H9 (cell line): Measurements from ENCODE around the gene PPARA. TPM values are rescaled to one million over a fixed set of nuclear protein-coding genes. Genes with fewer than 3 reads are reported as not detected.
A peak's percentile ranks its signal among the peaks of the same experiment; 100 is the strongest.

Experiments used
- DNase-seq: peaks from one replicate; pipeline ENCODE4 v3.0.0-alpha.2; 2017
- H2AFZ ChIP-seq: one replicate; pipeline ENCODE4 v1.6.1; 2013; ENCODE audit warnings: mild to moderate bottlenecking, low read length, control low read depth, moderate library complexity
- H2AK5ac ChIP-seq: 2 replicates; pipeline ENCODE4 v1.6.1; 2013; ENCODE audit warnings: low read length, control low read depth, mixed read lengths; ENCODE audit not compliant: insufficient read length
- H2BK120ac ChIP-seq: one replicate; pipeline ENCODE4 v1.6.1; 2013; ENCODE audit warnings: low read depth, mild to moderate bottlenecking, low read length, control low read depth, inconsistent platforms; ENCODE audit not compliant: poor library complexity, severe bottlenecking
- H2BK12ac ChIP-seq: 2 replicates; pipeline ENCODE4 v1.6.1; 2013; ENCODE audit warnings: low read length, control low read depth, mixed read lengths, low read depth; ENCODE audit not compliant: insufficient read length
- H2BK15ac ChIP-seq: 2 replicates; pipeline ENCODE4 v1.6.1; 2013; ENCODE audit warnings: low read depth, low read length, control low read depth
- H2BK20ac ChIP-seq: one replicate; pipeline ENCODE4 v1.6.1; 2013; ENCODE audit warnings: low read depth, mild to moderate bottlenecking, low read length, control low read depth, inconsistent platforms; ENCODE audit not compliant: poor library complexity, severe bottlenecking
- H2BK5ac ChIP-seq: 2 replicates; pipeline ENCODE4 v1.6.1; 2013; ENCODE audit warnings: low read length, control low read depth, mixed read lengths; ENCODE audit not compliant: insufficient read length
- H3K14ac ChIP-seq: 2 replicates; pipeline ENCODE4 v1.6.1; 2013; ENCODE audit warnings: low read length, control low read depth; ENCODE audit not compliant: insufficient read depth
- H3K18ac ChIP-seq: 2 replicates; pipeline ENCODE4 v1.6.1; 2013; ENCODE audit warnings: low read depth, mild to moderate bottlenecking, mixed read lengths, low read length, control low read depth; ENCODE audit not compliant: insufficient read length
- H3K23ac ChIP-seq: 2 replicates; pipeline ENCODE4 v1.6.1; 2013; ENCODE audit warnings: low read length, control low read depth, mixed read lengths, low read depth; ENCODE audit not compliant: insufficient read length
- H3K23me2 ChIP-seq: 2 replicates; pipeline ENCODE4 v1.6.1; 2013; ENCODE audit warnings: low read depth, mild to moderate bottlenecking, mixed read lengths, low read length, control low read depth; ENCODE audit not compliant: insufficient read length, poor library complexity, severe bottlenecking
- H3K27ac ChIP-seq: 2 replicates; pipeline ENCODE4 v1.5.1; 2013; ENCODE audit warnings: low read length, control low read depth, mixed read lengths, low read depth; ENCODE audit not compliant: insufficient read length
- H3K27me3 ChIP-seq: 2 replicates; pipeline ENCODE4 v1.6.1; 2013; ENCODE audit warnings: low read length, control low read depth, inconsistent platforms; ENCODE audit not compliant: insufficient read depth
- H3K4ac ChIP-seq: 2 replicates; pipeline ENCODE4 v1.6.1; 2013; ENCODE audit warnings: low read depth, mild to moderate bottlenecking, control low read depth, inconsistent platforms, low read length, moderate library complexity
- H3K4me1 ChIP-seq: 2 replicates; pipeline ENCODE4 v1.6.1; 2013; ENCODE audit warnings: low read length, control low read depth, inconsistent platforms; ENCODE audit not compliant: insufficient read depth
- H3K4me2 ChIP-seq: 2 replicates; pipeline ENCODE4 v1.6.1; 2013; ENCODE audit warnings: low read length, control low read depth, mixed read lengths; ENCODE audit not compliant: insufficient read length, insufficient read depth
- H3K56ac ChIP-seq: 2 replicates; pipeline ENCODE4 v1.6.1; 2013; ENCODE audit warnings: low read depth, mild to moderate bottlenecking, mixed read lengths, low read length, control low read depth; ENCODE audit not compliant: insufficient read length
- H3K79me1 ChIP-seq: 2 replicates; pipeline ENCODE4 v1.6.1; 2013; ENCODE audit warnings: low read depth, mild to moderate bottlenecking, moderate library complexity, low read length, control low read depth, inconsistent platforms; ENCODE audit not compliant: insufficient read depth, poor library complexity, severe bottlenecking
- H3K79me2 ChIP-seq: 2 replicates; pipeline ENCODE4 v1.6.1; 2013; ENCODE audit warnings: low read length, control low read depth, inconsistent platforms; ENCODE audit not compliant: insufficient read depth
- H3K9ac ChIP-seq: 2 replicates; pipeline ENCODE4 v1.6.1; 2013; ENCODE audit warnings: low read length, control low read depth, mixed read lengths; ENCODE audit not compliant: insufficient read length; ENCODE audit errors: extremely low read depth
- H3K9me3 ChIP-seq: one replicate; pipeline ENCODE4 v1.6.1; 2013; ENCODE audit warnings: low read depth, low read length, inconsistent platforms; ENCODE audit not compliant: control insufficient read depth
- H3T11ph ChIP-seq: one replicate; pipeline ENCODE4 v1.6.1; 2013; ENCODE audit warnings: mild to moderate bottlenecking, low read length, control low read depth, inconsistent platforms
- H4K20me1 ChIP-seq: one replicate; pipeline ENCODE4 v1.6.1; 2013; ENCODE audit not compliant: control insufficient read depth, insufficient read length, insufficient read depth
- H4K5ac ChIP-seq: 2 replicates; pipeline ENCODE4 v1.6.1; 2013; ENCODE audit warnings: low read depth, mild to moderate bottlenecking, mixed read lengths, low read length, control low read depth; ENCODE audit not compliant: insufficient read length
- H4K8ac ChIP-seq: replicated peaks from 2 replicates; pipeline ENCODE4 v1.6.1; 2013; ENCODE audit warnings: low read length, control low read depth, mixed read lengths, low read depth; ENCODE audit not compliant: insufficient read length
- H4K91ac ChIP-seq: 2 replicates; pipeline ENCODE4 v1.6.1; 2013; ENCODE audit warnings: low read depth, mild to moderate bottlenecking, moderate library complexity, mixed read lengths, low read length, control low read depth; ENCODE audit not compliant: insufficient read length
- H3K27ac Mint-ChIP-seq, 3 experiments: 2 replicates in 2 of 3; 3 replicates in 1 of 3; pipeline ENCODE4 v1.8.0; 2020 to 2021; ENCODE audit warnings: mixed read lengths in 3 of 3, mild to moderate bottlenecking in 1 of 3, moderate library complexity in 1 of 3
- H3K27me3 Mint-ChIP-seq: 2 replicates; pipeline ENCODE4 v1.8.0; 2021; ENCODE audit warnings: low read depth, mild to moderate bottlenecking, moderate library complexity, mixed read lengths
- H3K36me3 Mint-ChIP-seq, 3 experiments: 2 replicates in 2 of 3; 3 replicates in 1 of 3; pipeline ENCODE4 v1.8.0; 2020 to 2021; ENCODE audit warnings: low read depth in 3 of 3, mixed read lengths in 3 of 3; ENCODE audit not compliant: insufficient read depth in 1 of 3
- H3K4me1 Mint-ChIP-seq, 2 experiments: 2 replicates each; pipeline ENCODE4 v1.8.0; 2020; ENCODE audit warnings: mixed read lengths in 2 of 2
- H3K4me3 Mint-ChIP-seq, 2 experiments: 2 replicates in 1 of 2; 3 replicates in 1 of 2; pipeline ENCODE4 v1.8.0; 2020 to 2021; ENCODE audit warnings: mild to moderate bottlenecking in 2 of 2, mixed read lengths in 2 of 2, moderate library complexity in 1 of 2
- H3K9me3 Mint-ChIP-seq, 2 experiments: 2 replicates in 1 of 2; 3 replicates in 1 of 2; pipeline ENCODE4 v1.8.0; 2020; ENCODE audit warnings: mild to moderate bottlenecking in 2 of 2, mixed read lengths in 2 of 2, moderate library complexity in 1 of 2
- CTCF ChIP-seq: fragments of 200-600 bp; sonication (generic); conservative IDR thresholded peaks from 3 replicates; pipeline ENCODE4 v1.8.0; 2021; ENCODE audit warnings: antibody characterized with exemption, mild to moderate bottlenecking
- WGBS: extraction: QIAGEN DNeasy Blood & Tissue Kit; methylation state at CpG from one replicate; pipeline ENCODE4 v1.1.7; 2013; ENCODE audit warnings: missing lambda C conversion rate, low lambda C conversion rate, mixed read lengths; ENCODE audit not compliant: insufficient read length; ENCODE audit errors: extremely low coverage; 5-methylcytosine and 5-hydroxymethylcytosine counted together
- total RNA-seq: library from RNA; stranded (reverse); gene quantifications from 2 replicates; pipeline ENCODE4 v1.2.1, GENCODE V29; 2021

Gene PPARA
- total RNA-seq, 1 experiment from 2014 or later = 7.3 TPM

- Histone ChIP-seq H3K23ac (no peak overlapping the region), H4K20me1 (no peaks in the 10 kb centered on the region), H3K79me1 (no peaks in the 10 kb centered on the region), H2BK120ac (no peak overlapping the region), H2AFZ (no peak overlapping the region), H3K14ac (no peak overlapping the region), H3K27me3 (no peaks in the 10 kb centered on the region), H2BK12ac (no peak overlapping the region), H4K5ac (no peak overlapping the region), H3T11ph (no peak overlapping the region), H2BK5ac (no peak overlapping the region), H4K91ac (no peak overlapping the region), H3K79me2 (no peaks in the 10 kb centered on the region), H2BK15ac (no peak overlapping the region), H4K8ac (no peak overlapping the region), H3K4me2 (no peak overlapping the region), H3K18ac (no peak overlapping the region), H3K9me3 (no peaks in the 10 kb centered on the region), H2BK20ac (no peak overlapping the region), H2AK5ac (no peak overlapping the region), H3K4me1 (no peaks in the 10 kb centered on the region), H3K9ac (no peak overlapping the region), H3K56ac (no peak overlapping the region), H3K27ac (no peak overlapping the region), H3K4ac (no peak overlapping the region), H3K23me2 (no peaks in the 10 kb centered on the region)
- TF ChIP-seq CTCF = no peak
- no CpG with 5 or more reads among the region's 15 CpGs for WGBS
- DNase-seq = no peak
- H3K27ac Mint-ChIP-seq = peak overlapping the region in 1 of 3 experiments; percentile 77; a peak in 1 of 7 replicates
- H3K36me3 Mint-ChIP-seq = peaks cover 11 to 38% (median 30%) of the 10 kb centered on the region in 3 experiments; a peak in 6 of 7 replicates
- no peaks in the 10 kb centered on the region for H3K9me3 Mint-ChIP-seq
- H3K27me3 Mint-ChIP-seq = no peaks in the 10 kb centered on the region; the same call in 1 of the 2 replicates
- H3K4me1 Mint-ChIP-seq = no peaks in the 10 kb centered on the region
- no peak overlapping the region for H3K4me3 Mint-ChIP-seq
Observed at GRCh38 chr22:46286941-46287872, 136.9 kb downstream of the PPARA start.
